Measurements from ENCODE around the gene GPR156. TPM values are rescaled to one million over a fixed set of nuclear protein-coding genes. Genes with fewer than 3 reads are reported as not detected.

GPR156 gene
- total RNA-seq, 2 experiments from 2014 or later, result not detected

GRCh38 chr3:120174811-120175539 lies 110.0 kb downstream of the GPR156 start:
- Mint-ChIP-seq H3K36me3 (no peaks in the 10 kb centered on the region), H3K9me3 (ENCODE audit: low read depth) (no peaks in the 10 kb centered on the region), H3K27ac (no peak overlapping the region), H3K27me3 (peaks cover 5% of the 10 kb centered on the region), H3K4me1 (no peaks in the 10 kb centered on the region), H3K4me3 (no peak overlapping the region)
- DNase-seq (no peak), ATAC-seq (no peak)
- CTCF ChIA-PET, result no interaction called here

DNA sequence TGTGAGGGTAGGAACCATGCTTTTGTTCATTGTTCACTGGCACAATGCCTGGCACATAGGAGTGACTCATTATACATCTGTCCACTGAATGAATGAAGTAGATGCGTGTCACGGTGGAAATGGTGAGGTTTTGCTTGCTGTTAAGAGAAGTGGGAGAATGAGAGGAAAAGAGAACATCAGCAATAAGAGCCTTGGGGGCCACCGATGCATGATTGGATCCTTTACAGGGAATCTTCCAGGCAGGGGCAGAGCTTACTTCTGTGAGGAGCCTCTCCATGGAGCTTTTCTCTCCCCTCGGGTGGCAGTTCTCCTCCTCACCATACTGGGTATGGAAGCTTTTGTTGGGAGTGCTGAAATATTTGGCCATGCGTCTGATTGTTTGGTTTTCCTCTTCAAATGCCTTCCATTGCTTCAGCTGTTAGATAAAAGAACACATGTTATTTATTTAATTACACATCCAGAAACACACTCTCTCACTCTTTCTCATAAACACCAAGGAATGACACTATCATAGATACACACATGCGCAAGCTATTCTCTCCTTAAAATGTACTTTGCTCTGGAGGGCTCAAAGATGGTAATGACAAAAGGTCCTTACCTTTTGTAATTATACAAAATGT lies 111.9 kb downstream of the GPR156 start:
- ATAC-seq (no peak), DNase-seq (no peak)
- H3K4me3 Mint-ChIP-seq, result no peak overlapping the region
- no peaks in the 10 kb centered on the region for H3K4me1 Mint-ChIP-seq
- no peaks in the 10 kb centered on the region for H3K9me3 Mint-ChIP-seq (ENCODE audit: low read depth)
- H3K27me3 Mint-ChIP-seq, result peaks cover 3% of the 10 kb centered on the region
- H3K36me3 Mint-ChIP-seq, result no peaks in the 10 kb centered on the region
- CTCF ChIA-PET, result interaction anchor here (1.0 to 1.5 kb wide), 2 partner anchors 26 to 281 kb away, joined by 3 to 5 read pairs; no protein-coding TSS in a partner anchor
- H3K27ac Mint-ChIP-seq, result no peak overlapping the region

- ATAC-seq (no peak), DNase-seq (no peak)
- H3K27ac Mint-ChIP-seq, result no peak overlapping the region
- no peaks in the 10 kb centered on the region for H3K4me1 Mint-ChIP-seq
- no peak overlapping the region for H3K4me3 Mint-ChIP-seq
- peaks cover 3% of the 10 kb centered on the region for H3K27me3 Mint-ChIP-seq
- CTCF ChIA-PET, result interaction anchor here (1.5 kb wide), 1 partner anchor 280 kb away, joined by 5 read pairs; no protein-coding TSS in a partner anchor
- H3K36me3 Mint-ChIP-seq, result no peaks in the 10 kb centered on the region
- H3K9me3 Mint-ChIP-seq (ENCODE audit: low read depth), result no peaks in the 10 kb centered on the region
Measured at GRCh38 chr3:120172070-120172469, 113.0 kb downstream of the GPR156 start.

- Mint-ChIP-seq H3K27me3 (peaks cover 3% of the 10 kb centered on the region), H3K36me3 (no peaks in the 10 kb centered on the region), H3K27ac (no peak overlapping the region), H3K4me1 (no peaks in the 10 kb centered on the region), H3K9me3 (ENCODE audit: low read depth) (no peaks in the 10 kb centered on the region), H3K4me3 (no peak overlapping the region)
- no peak for ATAC-seq
- CTCF ChIA-PET, result no interaction called here
- DNase-seq, result no peak
Measured at GRCh38 chr3:120171134-120171873, 113.7 kb downstream of the GPR156 start.

- CTCF ChIA-PET, result no interaction called here
- no peaks in the 10 kb centered on the region for H3K4me1 Mint-ChIP-seq
- no peak overlapping the region for H3K27ac Mint-ChIP-seq
- H3K36me3 Mint-ChIP-seq, result no peaks in the 10 kb centered on the region
- H3K27me3 Mint-ChIP-seq, result peaks cover 3% of the 10 kb centered on the region
- H3K4me3 Mint-ChIP-seq, result no peak overlapping the region
- no peaks in the 10 kb centered on the region for H3K9me3 Mint-ChIP-seq (ENCODE audit: low read depth)
- ATAC-seq (no peak), DNase-seq (peak; percentile 38)
Measured at GRCh38 chr3:120170223-120170622, 114.8 kb downstream of the GPR156 start.

- H3K4me1 Mint-ChIP-seq, result no peaks in the 10 kb centered on the region
- no peaks in the 10 kb centered on the region for H3K9me3 Mint-ChIP-seq (ENCODE audit: low read depth)
- no peaks in the 10 kb centered on the region for H3K36me3 Mint-ChIP-seq
- no peak overlapping the region for H3K4me3 Mint-ChIP-seq
- CTCF ChIA-PET, result no interaction called here
- DNase-seq, result peak; percentile 14
- no peak for ATAC-seq
- no peak overlapping the region for H3K27ac Mint-ChIP-seq
- H3K27me3 Mint-ChIP-seq, result peaks cover 3% of the 10 kb centered on the region
Measured at GRCh38 chr3:120169407-120169806, 115.6 kb downstream of the GPR156 start.

DNA sequence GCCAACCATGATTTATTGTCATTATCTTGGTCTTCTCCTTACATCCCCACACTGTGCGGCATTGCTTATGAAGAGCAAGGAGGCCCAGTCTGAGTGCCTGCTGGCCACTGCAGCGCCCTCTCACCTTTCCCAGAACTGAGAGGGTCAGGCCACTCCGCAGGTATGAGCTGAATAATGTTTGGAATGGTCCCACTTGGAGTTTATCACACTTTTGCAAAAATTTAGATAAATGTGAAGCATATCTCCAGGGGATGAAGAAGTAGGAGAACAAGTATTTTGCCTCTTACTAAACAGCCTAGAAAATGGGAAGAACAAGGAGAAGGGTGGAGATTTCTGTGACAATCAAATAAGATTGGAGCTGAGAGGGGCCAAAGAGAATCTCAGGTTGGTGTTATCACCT lies 116.4 kb downstream of the GPR156 start:
- peaks cover under 1% of the 10 kb centered on the region for H3K27me3 Mint-ChIP-seq
- peak; percentile 4 for DNase-seq
- H3K4me3 Mint-ChIP-seq, result no peak overlapping the region
- H3K4me1 Mint-ChIP-seq, result no peaks in the 10 kb centered on the region
- no peak for ATAC-seq
- H3K36me3 Mint-ChIP-seq, result no peaks in the 10 kb centered on the region
- no peak overlapping the region for H3K27ac Mint-ChIP-seq
- H3K9me3 Mint-ChIP-seq (ENCODE audit: low read depth), result no peaks in the 10 kb centered on the region
- CTCF ChIA-PET, result no interaction called here

- DNase-seq, result peak; percentile 3
- CTCF ChIA-PET, result no interaction called here
- Mint-ChIP-seq H3K9me3 (ENCODE audit: low read depth) (no peaks in the 10 kb centered on the region), H3K36me3 (no peaks in the 10 kb centered on the region), H3K4me1 (no peaks in the 10 kb centered on the region), H3K27me3 (peaks cover 5% of the 10 kb centered on the region), H3K4me3 (no peak overlapping the region), H3K27ac (no peak overlapping the region)
- ATAC-seq, result no peak
Measured at GRCh38 chr3:120168038-120168437, 117.0 kb downstream of the GPR156 start.

- DNase-seq, result no peak
- Mint-ChIP-seq H3K36me3 (no peaks in the 10 kb centered on the region), H3K9me3 (ENCODE audit: low read depth) (no peaks in the 10 kb centered on the region), H3K27me3 (peaks cover 6% of the 10 kb centered on the region), H3K27ac (no peak overlapping the region), H3K4me3 (no peak overlapping the region), H3K4me1 (no peaks in the 10 kb centered on the region)
- ATAC-seq, result no peak
- CTCF ChIA-PET, result interaction anchor here (1.1 kb wide), 1 partner anchor 274 kb away, joined by 3 read pairs; no protein-coding TSS in a partner anchor
Measured at GRCh38 chr3:120167488-120167887, 117.5 kb downstream of the GPR156 start.

DNA sequence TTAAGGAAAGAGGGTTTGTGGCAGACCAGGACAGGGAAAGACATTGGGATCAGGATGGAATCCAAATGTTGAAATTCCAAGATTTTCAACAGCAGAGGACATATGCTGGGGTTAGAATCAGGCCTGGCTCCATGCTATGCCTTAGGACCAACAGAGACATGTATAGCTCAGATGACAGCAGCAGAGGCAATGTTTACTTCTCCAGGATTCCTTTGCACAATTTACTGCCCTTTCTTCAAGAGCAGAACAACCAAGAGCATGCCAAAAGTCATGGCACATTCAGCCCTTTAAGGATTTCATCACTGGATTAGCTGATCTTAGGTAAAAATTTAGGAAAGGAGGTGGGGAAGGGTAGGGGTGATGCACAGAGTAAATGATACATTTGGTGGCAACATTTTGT lies 121.2 kb downstream of the GPR156 start:
- no peak overlapping the region for H3K4me3 Mint-ChIP-seq
- H3K9me3 Mint-ChIP-seq (ENCODE audit: low read depth), result no peaks in the 10 kb centered on the region
- no peak for ATAC-seq
- H3K4me1 Mint-ChIP-seq, result no peaks in the 10 kb centered on the region
- no peak for DNase-seq
- peaks cover 15% of the 10 kb centered on the region for H3K27me3 Mint-ChIP-seq
- CTCF ChIA-PET, result no interaction called here
- no peaks in the 10 kb centered on the region for H3K36me3 Mint-ChIP-seq
- no peak overlapping the region for H3K27ac Mint-ChIP-seq

DNA sequence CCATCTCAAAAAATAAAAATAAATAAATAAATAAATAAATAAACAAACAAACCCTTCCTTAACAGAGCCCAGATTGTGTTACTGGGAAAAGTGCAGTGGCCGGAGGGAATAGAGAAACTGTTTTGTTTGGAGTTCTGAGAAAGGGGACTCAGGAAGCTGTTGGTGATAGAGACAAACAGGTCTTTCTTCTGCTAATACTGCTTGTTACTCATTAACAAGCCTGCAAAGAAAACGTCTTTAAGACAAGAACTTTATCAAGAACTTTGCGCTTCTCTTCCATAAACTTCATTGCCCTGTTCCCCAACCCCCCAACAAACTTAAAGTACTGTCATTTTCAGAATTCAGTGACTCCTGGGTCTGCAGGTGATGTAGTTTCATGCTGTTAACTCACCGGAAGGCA lies 122.0 kb downstream of the GPR156 start:
- no peaks in the 10 kb centered on the region for H3K4me1 Mint-ChIP-seq
- DNase-seq (no peak), ATAC-seq (no peak)
- no peaks in the 10 kb centered on the region for H3K36me3 Mint-ChIP-seq
- CTCF ChIA-PET, result no interaction called here
- no peaks in the 10 kb centered on the region for H3K9me3 Mint-ChIP-seq (ENCODE audit: low read depth)
- H3K27me3 Mint-ChIP-seq, result peaks cover 17% of the 10 kb centered on the region
- H3K4me3 Mint-ChIP-seq, result no peak overlapping the region
- no peak overlapping the region for H3K27ac Mint-ChIP-seq

DNA sequence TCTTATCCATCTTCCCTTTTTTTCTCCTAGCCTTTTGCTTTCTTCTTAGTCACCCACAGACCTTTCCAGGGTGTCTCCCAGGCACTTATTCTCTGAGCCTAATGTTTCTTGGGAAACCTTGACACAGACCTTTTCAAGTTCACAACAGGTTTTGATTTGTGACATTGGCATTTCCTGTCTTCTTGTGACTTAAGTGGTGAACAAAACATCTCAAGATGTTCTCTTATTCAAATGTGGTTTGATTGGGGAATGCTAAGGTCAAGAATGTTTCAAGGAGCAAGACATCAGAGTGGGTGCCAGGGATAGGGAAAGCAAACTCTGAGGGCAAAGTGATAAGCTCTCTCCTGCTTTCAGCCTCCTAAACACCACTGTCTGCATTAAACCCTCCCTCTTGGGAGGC lies 122.6 kb downstream of the GPR156 start:
- H3K4me1 Mint-ChIP-seq, result no peaks in the 10 kb centered on the region
- no peaks in the 10 kb centered on the region for H3K9me3 Mint-ChIP-seq (ENCODE audit: low read depth)
- no peak overlapping the region for H3K27ac Mint-ChIP-seq
- DNase-seq (no peak), ATAC-seq (no peak)
- H3K27me3 Mint-ChIP-seq, result peaks cover 17% of the 10 kb centered on the region
- CTCF ChIA-PET, result no interaction called here
- no peaks in the 10 kb centered on the region for H3K36me3 Mint-ChIP-seq
- no peak overlapping the region for H3K4me3 Mint-ChIP-seq

DNA sequence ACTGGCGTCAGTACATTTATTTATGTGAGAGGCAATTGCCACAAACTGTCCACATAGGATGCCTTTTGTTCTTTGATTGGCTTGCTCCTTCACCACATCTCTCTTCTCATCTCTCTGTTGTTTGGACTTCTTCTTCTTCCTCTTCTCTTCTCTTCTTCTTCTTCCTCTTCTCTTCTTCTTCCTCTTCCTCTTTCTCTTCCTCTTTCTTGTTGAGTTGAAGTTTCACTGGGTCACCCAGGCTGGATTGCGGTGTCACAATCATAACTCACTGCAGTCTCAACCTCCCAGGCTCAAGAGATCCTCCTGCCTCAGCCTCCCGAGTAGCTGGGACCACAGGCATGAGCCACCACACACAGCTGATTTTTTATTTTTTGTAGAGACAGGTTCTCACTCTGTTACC lies 123.1 kb downstream of the GPR156 start:
- no peak for ATAC-seq
- no peak for DNase-seq
- Mint-ChIP-seq H3K36me3 (no peaks in the 10 kb centered on the region), H3K9me3 (ENCODE audit: low read depth) (no peaks in the 10 kb centered on the region), H3K27me3 (peaks cover 17% of the 10 kb centered on the region), H3K27ac (no peak overlapping the region), H3K4me1 (no peaks in the 10 kb centered on the region), H3K4me3 (no peak overlapping the region)
- CTCF ChIA-PET, result no interaction called here

DNA sequence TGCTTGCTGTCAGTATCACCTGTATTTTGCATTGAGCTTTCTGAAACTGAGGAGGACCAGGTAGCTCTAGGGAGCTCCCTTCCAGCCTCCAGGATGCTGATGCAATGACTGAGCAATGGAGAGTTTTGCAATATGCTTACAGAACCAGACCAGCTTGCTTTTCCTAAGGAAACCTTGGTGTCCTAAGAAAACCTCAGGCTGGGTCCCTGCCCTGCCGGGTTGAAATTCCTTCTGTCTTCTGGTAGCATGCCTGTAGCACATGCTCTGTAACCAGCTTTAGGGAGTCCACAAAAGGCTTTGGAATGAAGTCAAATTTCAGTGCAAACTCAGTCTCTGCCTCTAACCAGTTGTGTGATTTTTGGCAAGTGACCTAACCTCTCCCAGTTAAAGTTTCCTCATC lies 125.0 kb downstream of the GPR156 start:
- DNase-seq (no peak), ATAC-seq (no peak)
- H3K27me3 Mint-ChIP-seq, result peaks cover 17% of the 10 kb centered on the region
- CTCF ChIA-PET, result no interaction called here
- H3K27ac Mint-ChIP-seq, result no peak overlapping the region
- peaks cover 5% of the 10 kb centered on the region for H3K36me3 Mint-ChIP-seq
- H3K9me3 Mint-ChIP-seq (ENCODE audit: low read depth), result peaks cover 6% of the 10 kb centered on the region
- H3K4me3 Mint-ChIP-seq, result no peak overlapping the region
- H3K4me1 Mint-ChIP-seq, result no peaks in the 10 kb centered on the region

Data from activated CD8-positive, alpha-beta memory T cell treated with anti-CD3 and anti-CD28 coated beads, Interleukin-2, amount 10 ng/mL, durations not matched to agents 7 days and 5 days (primary cell).